IMR-90 (cell line): ENCODE results near the gene ANKRD26. TPM values are rescaled to one million over a fixed set of nuclear protein-coding genes. Genes with fewer than 3 reads are reported as not detected.
A peak's percentile ranks its signal among the peaks of the same experiment; 100 is the strongest.

ENCODE experiments used
- ATAC-seq: fragments of 200-7000 bp; cut with Tn5 transposase; 2 replicates; pipeline ENCODE4 v1.9.1; 2020; ENCODE audit warnings: low read depth, mild to moderate bottlenecking, moderate library complexity
- BruUV-seq: library from RNA; stranded (reverse); fragments of 400-500 nt; replicated peaks from 2 replicates; lab custom pipeline; 2021; lab: Mats Ljungman, UMichigan
- CTCF ChIA-PET: fragments of 300-600 bp; formaldehyde crosslinking; extraction: SDS; loops from one replicate; lab custom pipeline; 2021; ENCODE audit warnings: antibody characterized with exemption; lab: Yijun Ruan, JAX
- POLR2A ChIA-PET: fragments of 300-600 bp; sonication (Branson Sonifier 250); formaldehyde crosslinking; loops from one replicate; lab custom pipeline; 2022; ENCODE audit warnings: antibody characterized with exemption; ENCODE audit not compliant: unreplicated experiment; lab: Charles Lee
- DNase-seq: peaks from one replicate; pipeline ENCODE4 v3.0.0; 2013
- H2AFZ ChIP-seq: replicated peaks from 2 replicates; pipeline ENCODE3; 2013; ENCODE audit warnings: low read length, mild to moderate bottlenecking; ENCODE audit not compliant: poor library complexity
- H2AK5ac ChIP-seq: 2 replicates; pipeline ENCODE4 v1.6.1; 2013; ENCODE audit warnings: low read depth, low read length, inconsistent platforms
- H2AK9ac ChIP-seq: replicated peaks from 2 replicates; pipeline ENCODE3; 2013; ENCODE audit warnings: mild to moderate bottlenecking, low read depth, low read length, moderate library complexity; ENCODE audit not compliant: poor library complexity
- H2BK120ac ChIP-seq: 2 replicates; pipeline ENCODE4 v1.6.1; 2013; ENCODE audit warnings: low read depth, low read length, inconsistent platforms
- H2BK15ac ChIP-seq: 3 replicates; pipeline ENCODE4 v1.6.1; 2013; ENCODE audit warnings: low read depth, low read length, inconsistent platforms
- H2BK20ac ChIP-seq: 2 replicates; pipeline ENCODE4 v1.6.1; 2013; ENCODE audit warnings: low read depth, mild to moderate bottlenecking, inconsistent platforms, low read length, moderate library complexity
- H2BK5ac ChIP-seq: 2 replicates; pipeline ENCODE4 v1.6.1; 2013; ENCODE audit warnings: mild to moderate bottlenecking, low read depth, low read length, inconsistent platforms; ENCODE audit not compliant: poor library complexity, severe bottlenecking
- H3K14ac ChIP-seq: replicated peaks from 2 replicates; pipeline ENCODE4 v1.6.1; 2013; ENCODE audit warnings: low read depth, low read length, inconsistent platforms
- H3K18ac ChIP-seq: 2 replicates; pipeline ENCODE4 v1.6.1; 2013; ENCODE audit warnings: low read depth, low read length, control low read depth
- H3K23ac ChIP-seq: 2 replicates; pipeline ENCODE4 v1.6.1; 2013; ENCODE audit warnings: low read depth, low read length, inconsistent platforms
- H3K27ac ChIP-seq: 2 replicates; pipeline ENCODE4 v1.5.1; 2013; ENCODE audit warnings: mild to moderate bottlenecking, control low read depth, low read length; ENCODE audit not compliant: insufficient read depth
- H3K27me3 ChIP-seq: 2 replicates; pipeline ENCODE4 v1.6.1; 2013; ENCODE audit warnings: low read length; ENCODE audit not compliant: control insufficient read depth, insufficient read depth
- H3K36me3 ChIP-seq: 2 replicates; pipeline ENCODE4 v1.6.1; 2013; ENCODE audit warnings: low read length, mixed read lengths; ENCODE audit not compliant: control insufficient read depth, insufficient read depth
- H3K4ac ChIP-seq: 2 replicates; pipeline ENCODE4 v1.6.1; 2013; ENCODE audit warnings: low read depth, low read length, inconsistent platforms
- H3K4me1 ChIP-seq: 2 replicates; pipeline ENCODE4 v1.6.1; 2013; ENCODE audit warnings: low read length, mixed read lengths; ENCODE audit not compliant: control insufficient read depth, insufficient read depth
- H3K4me2 ChIP-seq: 2 replicates; pipeline ENCODE4 v1.6.1; 2013; ENCODE audit warnings: low read depth, mild to moderate bottlenecking, control low read depth, low read length, moderate library complexity
- H3K4me3 ChIP-seq: 2 replicates; pipeline ENCODE4 v1.5.1; 2013; ENCODE audit warnings: low read depth, mild to moderate bottlenecking, control low read depth, low read length, moderate library complexity; ENCODE audit not compliant: insufficient read depth
- H3K56ac ChIP-seq: 2 replicates; pipeline ENCODE4 v1.6.1; 2013; ENCODE audit warnings: low read length, inconsistent platforms; ENCODE audit not compliant: insufficient read depth; ENCODE audit errors: extremely low read depth
- H3K79me1 ChIP-seq, 2 experiments: 2 replicates each; pipeline ENCODE4 v1.6.1; 2013; ENCODE audit warnings: low read length in 2 of 2, inconsistent platforms in 1 of 2, low read depth in 1 of 2
- H3K9ac ChIP-seq: 2 replicates; pipeline ENCODE4 v1.6.1; 2013; ENCODE audit warnings: low read depth, low read length, control low read depth
- H3K9me1 ChIP-seq: 2 replicates; pipeline ENCODE4 v1.6.1; 2013; ENCODE audit warnings: low read length, inconsistent platforms; ENCODE audit not compliant: insufficient read depth
- H3K9me3 ChIP-seq: 2 replicates; pipeline ENCODE4 v1.6.1; 2013; ENCODE audit warnings: low read length; ENCODE audit not compliant: control insufficient read depth, insufficient read depth
- H4K20me1 ChIP-seq: 2 replicates; pipeline ENCODE4 v1.6.1; 2013; ENCODE audit warnings: low read length, inconsistent platforms; ENCODE audit not compliant: insufficient read depth
- H4K5ac ChIP-seq: 2 replicates; pipeline ENCODE4 v1.6.1; 2013; ENCODE audit warnings: mild to moderate bottlenecking, low read depth, low read length, control low read depth
- H4K8ac ChIP-seq, 2 experiments: 2 replicates each; pipeline ENCODE4 v1.6.1; 2013; ENCODE audit warnings: low read depth in 2 of 2, low read length in 2 of 2, control low read depth in 1 of 2, inconsistent platforms in 1 of 2
- H4K91ac ChIP-seq: 2 replicates; pipeline ENCODE4 v1.6.1; 2013; ENCODE audit warnings: low read depth, low read length, inconsistent platforms; ENCODE audit not compliant: insufficient read depth
- BHLHE40 ChIP-seq: fragments of 150-350 bp; IDR thresholded peaks from 2 replicates; pipeline ENCODE4 v1.6.1; 2016; ENCODE audit warnings: mild to moderate bottlenecking, low read depth, low read length
- CEBPB ChIP-seq: IDR thresholded peaks from 2 replicates; pipeline ENCODE4 v1.6.1; 2012; ENCODE audit warnings: low read depth, low read length, improper control_type of control experiment
- CTCF ChIP-seq: conservative IDR thresholded peaks from 2 replicates; pipeline ENCODE4 v1.5.1; 2012; ENCODE audit warnings: mild to moderate bottlenecking, low read depth, low read length, improper control_type of control experiment
- ELK1 ChIP-seq: fragments of 150-350 bp; IDR thresholded peaks from 2 replicates; pipeline ENCODE4 v1.6.1; 2016; ENCODE audit warnings: low read depth, mild to moderate bottlenecking, low read length, moderate library complexity, borderline replicate concordance
- FOS ChIP-seq: fragments of 150-350 bp; IDR thresholded peaks from 2 replicates; pipeline ENCODE4 v1.6.1; 2016; ENCODE audit warnings: low read depth, low read length
- MAFK ChIP-seq: IDR thresholded peaks from 2 replicates; pipeline ENCODE4 v1.6.1; 2012; ENCODE audit warnings: low read depth, low read length, improper control_type of control experiment
- MXI1 ChIP-seq: IDR thresholded peaks from 2 replicates; pipeline ENCODE4 v1.6.1; 2012; ENCODE audit warnings: low read depth, mild to moderate bottlenecking, low read length, moderate library complexity, borderline replicate concordance
- NFE2L2 ChIP-seq: fragments of 150-350 bp; IDR thresholded peaks from 2 replicates; pipeline ENCODE4 v1.6.1; 2016; ENCODE audit warnings: low read depth, mild to moderate bottlenecking, low read length
- POLR2A ChIP-seq: IDR thresholded peaks from 2 replicates; pipeline ENCODE4 v1.6.1; 2012; ENCODE audit warnings: mild to moderate bottlenecking, low read depth, low read length
- RAD21 ChIP-seq: IDR thresholded peaks from 2 replicates; pipeline ENCODE4 v1.6.1; 2012; ENCODE audit warnings: low read length, improper control_type of control experiment
- RCOR1 ChIP-seq: IDR thresholded peaks from 2 replicates; pipeline ENCODE4 v1.6.1; 2012; ENCODE audit warnings: mild to moderate bottlenecking, low read length, improper control_type of control experiment; ENCODE audit not compliant: insufficient replicate concordance
- RFX5 ChIP-seq: IDR thresholded peaks from 2 replicates; pipeline ENCODE4 v1.8.0; 2012; ENCODE audit warnings: low read depth, mild to moderate bottlenecking, low read length, moderate library complexity
- USF2 ChIP-seq: fragments of 150-350 bp; IDR thresholded peaks from 2 replicates; pipeline ENCODE4 v1.6.1; 2017; ENCODE audit warnings: mild to moderate bottlenecking, antibody characterized with exemption, low read length, low read depth
- WGBS, 2 experiments: methylation state at CpG; one replicate each; pipeline versions ENCODE4 v1.1.5 to v1.1.7; 2013; ENCODE audit warnings: missing lambda C conversion rate in 2 of 2; ENCODE audit not compliant: insufficient read length in 1 of 2; ENCODE audit errors: extremely low coverage in 2 of 2; 5-methylcytosine and 5-hydroxymethylcytosine counted together
- dilution Hi-C: fragments of 300-500 bp; cut with HindIII; formaldehyde crosslinking; loops from one replicate; pipeline ENCODE4 v1.14.3; 2018; ENCODE audit warnings: low sequenced_read_pairs; ENCODE audit not compliant: unreplicated experiment
- in situ Hi-C: fragments of 300-500 bp; cut with MboI; formaldehyde crosslinking; loops from 3 replicates; pipeline ENCODE4 v1.14.3; 2019; ENCODE audit warnings: low sequenced_read_pairs, inconsistent platforms, mixed read lengths
- intact Hi-C: fragments of 100-400 bp; cut with micrococcal nuclease; formaldehyde crosslinking; loops from 2 replicates; pipeline ENCODE4 v1.10.0; 2022
- polyA plus RNA-seq, 3 experiments: library from polyadenylated mRNA; depleted of rRNA; stranded (reverse); fragments of >200 nt; gene quantifications; 2 replicates each; pipeline ENCODE4 v1.2.3, GENCODE V29; 2012; ENCODE audit warnings: low replicate concordance in 1 of 3
- total RNA-seq: library from RNA; depleted of rRNA; stranded (reverse); fragments of >200 nt; gene quantifications from 2 replicates; pipeline ENCODE4 v1.2.3, GENCODE V29; 2012

Gene ANKRD26
- total and polyA plus RNA-seq, 2 of the 4 experiments (the other 2 are of a cell fraction), result 1.3 to 4.8 TPM

- dilution Hi-C loops, result no loop called here
- H4K5ac ChIP-seq, result no peak overlapping the region
- H3K4me2 ChIP-seq, result no peak overlapping the region
- H4K91ac ChIP-seq, result no peak overlapping the region
- TF ChIP-seq MAFK, result no peak
- no peak for TF ChIP-seq RCOR1
- TF ChIP-seq RAD21, result no peak
- no peak for TF ChIP-seq RFX5
- TF ChIP-seq BHLHE40, result no peak
- TF ChIP-seq MXI1, result no peak
- no peak for TF ChIP-seq POLR2A
- no peak for TF ChIP-seq USF2
- TF ChIP-seq FOS, result no peak
- TF ChIP-seq CEBPB, result no peak
- no peak for TF ChIP-seq NFE2L2
- TF ChIP-seq CTCF, result no peak
- no peak for TF ChIP-seq ELK1
- no peak overlapping the region for H2BK15ac ChIP-seq
- H3K9me3 ChIP-seq, result no peaks in the 10 kb centered on the region
- H2AK5ac ChIP-seq, result no peak overlapping the region
- H2BK120ac ChIP-seq, result no peak overlapping the region
- no peak overlapping the region for H2AFZ ChIP-seq
- no peak overlapping the region for H3K14ac ChIP-seq
- no peaks in the 10 kb centered on the region for H3K27me3 ChIP-seq
- 100% methylated on average over 2 of the region's 5 CpGs; no CpG with 5 or more reads in 1 of the 2 experiments for WGBS, 2 experiments
- no peak overlapping the region for H3K4ac ChIP-seq
- no peak overlapping the region for H3K9ac ChIP-seq
- no peak overlapping the region for H3K27ac ChIP-seq
- no peak for DNase-seq
- H3K4me3 ChIP-seq, result no peak overlapping the region
- H3K18ac ChIP-seq, result no peak overlapping the region
- H3K23ac ChIP-seq, result no peak overlapping the region
- TSS peak; percentile 97 for BruUV-seq
- ChIA-PET POLR2A (no interaction called here), CTCF (no interaction called here)
- in situ Hi-C loops, result no loop called here
- no peak for ATAC-seq
- H3K36me3 ChIP-seq, result peaks cover 7% of the 10 kb centered on the region
- intact Hi-C loops, result no loop called here
- H3K56ac ChIP-seq, result no peak overlapping the region
- no peak overlapping the region for H2BK5ac ChIP-seq
- no peak overlapping the region for H4K8ac ChIP-seq
- no peak overlapping the region for H2AK9ac ChIP-seq
- no peaks in the 10 kb centered on the region for H4K20me1 ChIP-seq
- no peaks in the 10 kb centered on the region for H3K4me1 ChIP-seq
- no peak overlapping the region for H2BK20ac ChIP-seq
- H3K9me1 ChIP-seq, result no peaks in the 10 kb centered on the region
- no peaks in the 10 kb centered on the region for H3K79me1 ChIP-seq
Measured at GRCh38 chr10:27035163-27035562, 65.1 kb downstream of the ANKRD26 start.
